SU-DHL-6 (cell line): ENCODE measurements around the gene TAS2R31.

Source experiments
- CTCF ChIP-seq: fragments of 200-600 bp; sonication (generic); IDR thresholded peaks from one replicate; pipeline ENCODE4 v1.5.1; 2017; ENCODE audit warnings: antibody characterized with exemption, mild to moderate bottlenecking, low read length, moderate library complexity; ENCODE audit not compliant: insufficient read depth, poor library complexity, severe bottlenecking
- EZH2phosphoT487 ChIP-seq: fragments of 200-600 bp; sonication (generic), shearing (Covaris generic); conservative IDR thresholded peaks from 2 replicates; pipeline ENCODE4 v1.6.1; 2018; ENCODE audit warnings: mild to moderate bottlenecking, antibody characterized with exemption, low read length, moderate library complexity, mixed read lengths

- no peak for TF ChIP-seq CTCF
- no peak for TF ChIP-seq EZH2phosphoT487
Observed at GRCh38 chr12:10982244-10982643, 49.0 kb downstream of the TAS2R31 start.
